ENCODE measurements around the gene HTR1E. TPM values are rescaled to one million over a fixed set of nuclear protein-coding genes. Genes with fewer than 3 reads are reported as not detected.
"Not testable (repeated sequence)": the region's sequence is repeated elsewhere in the genome, so short reads cannot be mapped to it uniquely, and the experiment has no call there.

The HTR1E gene
- total RNA-seq, 2 donors from 2014 or later, result not detected

DNA sequence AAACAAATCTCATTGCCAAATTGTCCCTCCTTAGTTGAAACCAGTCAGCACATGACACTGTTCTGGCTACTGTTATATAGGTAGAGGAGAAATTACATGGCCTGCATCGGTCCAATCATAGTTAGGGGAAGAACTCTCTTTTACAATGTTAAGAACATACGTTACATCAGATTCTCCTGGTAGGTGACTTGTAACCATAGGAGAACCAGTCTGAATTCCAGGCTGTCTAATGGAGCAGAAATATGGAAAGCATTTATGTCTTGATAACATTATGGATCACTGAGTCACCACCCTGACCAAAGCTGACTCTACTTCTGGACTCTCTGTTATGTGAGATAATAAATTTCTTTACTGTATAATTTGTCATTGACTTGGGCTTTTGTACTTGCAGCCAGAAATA, 40.9 kb downstream of the HTR1E start:
- TF ChIP-seq, protein P1, sequence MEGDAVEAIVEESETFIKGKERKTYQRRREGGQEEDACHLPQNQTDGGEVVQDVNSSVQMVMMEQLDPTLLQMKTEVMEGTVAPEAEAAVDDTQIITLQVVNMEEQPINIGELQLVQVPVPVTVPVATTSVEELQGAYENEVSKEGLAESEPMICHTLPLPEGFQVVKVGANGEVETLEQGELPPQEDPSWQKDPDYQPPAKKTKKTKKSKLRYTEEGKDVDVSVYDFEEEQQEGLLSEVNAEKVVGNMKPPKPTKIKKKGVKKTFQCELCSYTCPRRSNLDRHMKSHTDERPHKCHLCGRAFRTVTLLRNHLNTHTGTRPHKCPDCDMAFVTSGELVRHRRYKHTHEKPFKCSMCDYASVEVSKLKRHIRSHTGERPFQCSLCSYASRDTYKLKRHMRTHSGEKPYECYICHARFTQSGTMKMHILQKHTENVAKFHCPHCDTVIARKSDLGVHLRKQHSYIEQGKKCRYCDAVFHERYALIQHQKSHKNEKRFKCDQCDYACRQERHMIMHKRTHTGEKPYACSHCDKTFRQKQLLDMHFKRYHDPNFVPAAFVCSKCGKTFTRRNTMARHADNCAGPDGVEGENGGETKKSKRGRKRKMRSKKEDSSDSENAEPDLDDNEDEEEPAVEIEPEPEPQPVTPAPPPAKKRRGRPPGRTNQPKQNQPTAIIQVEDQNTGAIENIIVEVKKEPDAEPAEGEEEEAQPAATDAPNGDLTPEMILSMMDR (IDR thresholded peaks at IDR 0.05), result no peak
- no peak overlapping the region for H3K27ac ChIP-seq
- no peaks in the 10 kb centered on the region for H3K4me1 ChIP-seq (ENCODE audit: control insufficient read depth in 1 of 2, low read depth in 2 of 2)
- H3K27me3 ChIP-seq (replicated peaks; ENCODE audit: insufficient read depth), result no peaks in the 10 kb centered on the region
- H3K4me3 ChIP-seq, result no peak overlapping the region
- no peaks in the 10 kb centered on the region for H3K9me3 ChIP-seq
- DNase-seq (ENCODE audit: low spot score), result no peak
- ATAC-seq (ENCODE audit: insufficient number of reproducible peaks, low FRiP score, low read depth), result no peak
- no peaks in the 10 kb centered on the region for H3K36me3 ChIP-seq

DNA sequence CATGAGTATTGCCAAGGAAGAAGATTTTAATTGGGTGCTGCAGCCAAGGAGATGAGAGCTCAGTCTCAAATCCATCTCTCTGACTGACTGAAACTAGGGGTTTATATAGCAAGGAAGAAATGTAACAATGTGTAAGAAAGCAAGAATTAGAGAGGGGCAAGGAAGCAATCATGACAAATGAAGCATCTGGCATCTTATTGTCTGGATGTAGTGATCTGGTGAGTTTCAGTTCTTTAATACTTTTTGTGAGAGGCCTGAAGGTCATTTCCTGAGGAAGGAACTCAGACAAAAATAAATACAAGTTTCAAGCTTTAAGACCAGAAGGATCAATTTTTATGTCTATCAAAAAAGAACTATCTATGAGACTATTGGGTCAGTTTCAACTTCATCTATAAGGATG, 64.2 kb downstream of the HTR1E start:
- DNase-seq (ENCODE audit: low spot score), result no peak
- H3K36me3 ChIP-seq, result no peaks in the 10 kb centered on the region
- H3K9me3 ChIP-seq, result no peaks in the 10 kb centered on the region
- H3K4me1 ChIP-seq (ENCODE audit: control insufficient read depth in 1 of 2, low read depth in 2 of 2), result no peaks in the 10 kb centered on the region
- no peak overlapping the region for H3K4me3 ChIP-seq
- ATAC-seq (ENCODE audit: insufficient number of reproducible peaks, low FRiP score, low read depth), result no peak
- H3K27ac ChIP-seq, result no peak overlapping the region
- TF ChIP-seq, protein P1 (IDR thresholded peaks at IDR 0.05), result no peak
- H3K27me3 ChIP-seq (replicated peaks; ENCODE audit: insufficient read depth), result no peaks in the 10 kb centered on the region

GRCh38 chr6:87002391-87002790, 65.1 kb downstream of the HTR1E start:
- H3K27ac ChIP-seq; H3K4me1 ChIP-seq (ENCODE audit: control insufficient read depth in 1 of 2, low read depth in 2 of 2); H3K9me3 ChIP-seq; H3K36me3 ChIP-seq; ATAC-seq (ENCODE audit: insufficient number of reproducible peaks, low FRiP score, low read depth); H3K27me3 ChIP-seq (replicated peaks; ENCODE audit: insufficient read depth); DNase-seq (ENCODE audit: low spot score); H3K4me3 ChIP-seq: not testable (repeated sequence)

- DNase-seq (ENCODE audit: low spot score); H3K27ac ChIP-seq; ATAC-seq (ENCODE audit: insufficient number of reproducible peaks, low FRiP score, low read depth); H3K4me3 ChIP-seq; H3K36me3 ChIP-seq; H3K9me3 ChIP-seq; H3K27me3 ChIP-seq (replicated peaks; ENCODE audit: insufficient read depth); H3K4me1 ChIP-seq (ENCODE audit: control insufficient read depth in 1 of 2, low read depth in 2 of 2): not testable (repeated sequence)
Observed at GRCh38 chr6:87006541-87006940, 69.2 kb downstream of the HTR1E start.

GRCh38 chr6:87009581-87009980, 72.3 kb downstream of the HTR1E start:
- not testable (repeated sequence) for H3K36me3 ChIP-seq

GRCh38 chr6:87012035-87012434, 74.7 kb downstream of the HTR1E start:
- no peak overlapping the region for H3K4me3 ChIP-seq
- TF ChIP-seq, protein P1 (IDR thresholded peaks at IDR 0.05), result no peak
- no peaks in the 10 kb centered on the region for H3K9me3 ChIP-seq
- H3K27me3 ChIP-seq (replicated peaks; ENCODE audit: insufficient read depth), result no peaks in the 10 kb centered on the region
- no peak for DNase-seq (ENCODE audit: low spot score)
- ATAC-seq (ENCODE audit: insufficient number of reproducible peaks, low FRiP score, low read depth), result no peak
- H3K4me1 ChIP-seq (ENCODE audit: control insufficient read depth in 1 of 2, low read depth in 2 of 2), result no peaks in the 10 kb centered on the region
- H3K36me3 ChIP-seq, result no peaks in the 10 kb centered on the region
- no peak overlapping the region for H3K27ac ChIP-seq

More at GRCh38 chr6:87009581-87009980, 72.3 kb downstream of the HTR1E start:
- ATAC-seq (ENCODE audit: insufficient number of reproducible peaks, low FRiP score, low read depth); DNase-seq (ENCODE audit: low spot score); H3K4me1 ChIP-seq (ENCODE audit: control insufficient read depth in 1 of 2, low read depth in 2 of 2); H3K27ac ChIP-seq; H3K4me3 ChIP-seq; H3K27me3 ChIP-seq (replicated peaks; ENCODE audit: insufficient read depth); H3K9me3 ChIP-seq: not testable (repeated sequence)

DNA sequence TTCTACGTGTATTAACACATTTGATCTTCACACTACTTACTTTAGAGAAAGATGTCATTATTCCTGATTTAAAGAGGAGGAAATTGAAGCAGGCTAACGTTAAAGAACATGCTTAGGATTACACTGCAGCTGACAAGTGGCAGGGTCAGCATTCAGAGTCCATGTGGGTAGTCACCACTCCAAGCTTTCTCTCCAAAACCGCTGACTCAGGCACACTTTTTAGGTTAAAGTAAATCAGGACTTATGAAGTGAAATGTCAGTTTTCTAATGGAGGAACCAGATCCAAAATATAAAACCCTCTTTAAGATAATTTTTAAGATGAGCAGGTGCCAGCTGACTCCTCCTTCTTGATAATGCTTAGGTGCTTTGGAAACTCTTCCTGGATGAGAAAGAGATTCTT, 75.4 kb downstream of the HTR1E start:
- ATAC-seq (ENCODE audit: insufficient number of reproducible peaks, low FRiP score, low read depth), result no peak

More for the DNA sequence above, 75.4 kb downstream of the HTR1E start:
- Histone ChIP-seq H3K27me3 (replicated peaks; ENCODE audit: insufficient read depth) (no peaks in the 10 kb centered on the region), H3K36me3 (no peaks in the 10 kb centered on the region), H3K9me3 (no peaks in the 10 kb centered on the region), H3K4me3 (no peak overlapping the region), H3K4me1 (ENCODE audit: control insufficient read depth in 1 of 2, low read depth in 2 of 2) (no peaks in the 10 kb centered on the region), H3K27ac (no peak overlapping the region)
- no peak for DNase-seq (ENCODE audit: low spot score)
- TF ChIP-seq, protein P1 (IDR thresholded peaks at IDR 0.05), result no peak

All from thoracic aorta (tissue), 2 donors.